ENCODE data around the gene ABHD16A.

ABHD16A gene

GRCh38 chr6:31660381-31661261, 42.5 kb downstream of the ABHD16A start, which contains the start of gene C6orf47:
Gene C6orf47 (minus strand): TSS chr6:31660778. CDS start chr6:31659947, 831 bp downstream.
- peak; percentile 52 for DNase-seq

- DNase-seq: no peak
Measured at GRCh38 chr6:31659649-31660380, 43.3 kb downstream of the ABHD16A start.

GRCh38 chr6:31658983-31659648, 44.0 kb downstream of the ABHD16A start:
- no peak for DNase-seq

- DNase-seq: no peak
Measured at GRCh38 chr6:31658158-31658688, 44.9 kb downstream of the ABHD16A start.

GRCh38 chr6:31657406-31658157, 45.5 kb downstream of the ABHD16A start:
- DNase-seq: no peak

- no peak for DNase-seq
Measured at GRCh38 chr6:31655349-31656237, 47.5 kb downstream of the ABHD16A start, which contains the start of gene APOM. Gene APOM (plus strand): TSS chr6:31655894. CDS start chr6:31655967, 73 bp downstream.

- DNase-seq: no peak
Measured at GRCh38 chr6:31654574-31655348, 48.4 kb downstream of the ABHD16A start.

- DNase-seq: peak; percentile 95
Measured at GRCh38 chr6:31652925-31653724, 50.0 kb downstream of the ABHD16A start.

GRCh38 chr6:31651602-31652191, 51.4 kb downstream of the ABHD16A start:
- DNase-seq: no peak

- no peak for DNase-seq
Measured at GRCh38 chr6:31645325-31645724, 57.8 kb downstream of the ABHD16A start.

- no peak for DNase-seq
Measured at GRCh38 chr6:31643818-31644454, 59.2 kb downstream of the ABHD16A start.

- no peak for DNase-seq
Measured at GRCh38 chr6:31642798-31643570, 60.1 kb downstream of the ABHD16A start.

- DNase-seq: no peak
Measured at GRCh38 chr6:31641370-31641769, 61.8 kb downstream of the ABHD16A start.

GRCh38 chr6:31640612-31641011, 62.5 kb downstream of the ABHD16A start:
- no peak for DNase-seq

GRCh38 chr6:31639449-31639861, 63.7 kb downstream of the ABHD16A start:
- no peak for DNase-seq

GRCh38 chr6:31639043-31639442, 64.1 kb downstream of the ABHD16A start:
- DNase-seq: no peak
